ENCODE data around the gene NFIX. TPM values are rescaled to one million over a fixed set of nuclear protein-coding genes. Genes with fewer than 3 reads are reported as not detected.

The NFIX gene
- total and polyA plus RNA-seq, 9 of the 15 experiments (the other 6 are each of a cell fraction or from before 2014, with no cell fraction given): 0.28 to 26.8 (median 5.4) TPM

DNA sequence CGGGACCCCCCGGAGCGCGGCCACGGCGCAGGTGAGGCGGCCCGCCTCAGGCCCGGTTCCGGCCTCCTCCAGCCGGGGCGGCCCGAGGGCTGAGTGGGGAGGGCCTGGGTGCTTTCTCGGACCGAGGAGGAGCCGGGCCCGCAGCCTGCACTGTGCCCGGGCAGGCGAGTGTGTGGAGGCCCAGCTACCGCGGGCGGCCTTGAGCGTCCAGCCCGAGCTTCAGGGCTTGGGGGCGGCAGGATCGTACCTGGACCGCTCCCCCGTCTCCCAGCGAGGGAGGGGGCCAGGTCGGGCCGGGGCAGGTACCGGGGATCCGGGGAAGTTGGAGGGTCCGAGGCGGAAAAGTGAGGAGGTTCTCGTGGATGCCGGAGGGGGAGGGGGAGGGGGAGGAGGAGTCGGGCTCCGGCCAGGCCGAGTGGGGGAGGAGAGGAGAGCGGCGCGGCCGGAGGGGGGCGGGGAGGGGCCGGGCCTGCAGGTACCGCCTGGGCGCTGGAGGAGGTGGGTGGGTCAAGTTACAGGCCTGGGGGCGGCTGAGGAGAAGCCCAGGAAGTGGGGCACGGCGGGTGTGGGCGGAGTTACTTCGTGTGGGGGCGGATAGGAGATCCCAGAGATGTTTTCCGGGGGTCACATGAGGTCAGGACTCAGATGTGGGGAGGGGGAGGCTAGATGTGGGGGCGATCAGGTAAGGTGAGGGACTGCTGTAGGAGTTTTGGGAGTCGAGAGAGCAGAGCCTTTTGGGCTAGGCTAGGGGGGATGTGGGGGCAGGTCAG lies 123.3 kb downstream of the NFIX start (continued):
- TF ChIP-seq BDP1 (IDR thresholded peaks at IDR 0.05; ENCODE audit: insufficient read depth, insufficient read length) (no peak), HNRNPK (IDR thresholded peaks at IDR 0.05; ENCODE audit: low read depth, low read length, poor library complexity, severe bottlenecking) (no peak), ZNF444 (CRISPR knock-in tag; IDR thresholded peaks at IDR 0.05) (peak; percentile 61; the same call in 1 of the 2 replicates), KLF16 (IDR thresholded peaks at IDR 0.05) (peak; percentile 54; the same call in 1 of the 2 replicates), SMARCA4 (IDR thresholded peaks at IDR 0.05) (0 out of 2 replicates have a peak, but pooled peaks have one; percentile 40), POLR2A (conservative IDR thresholded peaks at IDR 0.05) (peak; percentile 44; the same call in 1 of the 2 replicates), EP300 (IDR thresholded peaks at IDR 0.05; ENCODE audit: low read length) (peak; percentile 34; the same call in 1 of the 2 replicates), ZSCAN29 (IDR thresholded peaks at IDR 0.05) (0 out of 2 replicates have a peak, but pooled peaks have one; percentile 24), ZEB2 (IDR thresholded peaks at IDR 0.05) (peak; percentile 55; the same call in 1 of the 2 replicates), POU5F1 (IDR thresholded peaks at IDR 0.05; ENCODE audit: borderline replicate concordance, low read depth, low read length, partially characterized antibody) (no peak), ZNF24 (IDR thresholded peaks at IDR 0.05) (no peak), TEAD4 (IDR thresholded peaks at IDR 0.05; ENCODE audit: low read length) (peak; percentile 15; the same call in 1 of the 2 replicates), TEAD4 (CRISPR knock-in tag; IDR thresholded peaks at IDR 0.05; ENCODE audit: borderline replicate concordance) (no peak), ZBED1 (IDR thresholded peaks at IDR 0.05) (no peak), CBFA2T3 (IDR thresholded peaks at IDR 0.05) (peak; percentile 38; the same call in 1 of the 2 replicates), ZBTB1 (CRISPR knock-in tag; IDR thresholded peaks at IDR 0.05; ENCODE audit: borderline replicate concordance, low read depth) (no peak), CTBP1 (IDR thresholded peaks at IDR 0.05; ENCODE audit: borderline replicate concordance) (no peak)
- TF ChIP-seq, protein P1, sequence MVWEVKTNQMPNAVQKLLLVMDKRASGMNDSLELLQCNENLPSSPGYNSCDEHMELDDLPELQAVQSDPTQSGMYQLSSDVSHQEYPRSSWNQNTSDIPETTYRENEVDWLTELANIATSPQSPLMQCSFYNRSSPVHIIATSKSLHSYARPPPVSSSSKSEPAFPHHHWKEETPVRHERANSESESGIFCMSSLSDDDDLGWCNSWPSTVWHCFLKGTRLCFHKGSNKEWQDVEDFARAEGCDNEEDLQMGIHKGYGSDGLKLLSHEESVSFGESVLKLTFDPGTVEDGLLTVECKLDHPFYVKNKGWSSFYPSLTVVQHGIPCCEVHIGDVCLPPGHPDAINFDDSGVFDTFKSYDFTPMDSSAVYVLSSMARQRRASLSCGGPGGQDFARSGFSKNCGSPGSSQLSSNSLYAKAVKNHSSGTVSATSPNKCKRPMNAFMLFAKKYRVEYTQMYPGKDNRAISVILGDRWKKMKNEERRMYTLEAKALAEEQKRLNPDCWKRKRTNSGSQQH (CRISPR knock-in tag; IDR thresholded peaks at IDR 0.05): peak; percentile 32; the same call in 1 of the 2 replicates
- TF ChIP-seq, protein P2, sequence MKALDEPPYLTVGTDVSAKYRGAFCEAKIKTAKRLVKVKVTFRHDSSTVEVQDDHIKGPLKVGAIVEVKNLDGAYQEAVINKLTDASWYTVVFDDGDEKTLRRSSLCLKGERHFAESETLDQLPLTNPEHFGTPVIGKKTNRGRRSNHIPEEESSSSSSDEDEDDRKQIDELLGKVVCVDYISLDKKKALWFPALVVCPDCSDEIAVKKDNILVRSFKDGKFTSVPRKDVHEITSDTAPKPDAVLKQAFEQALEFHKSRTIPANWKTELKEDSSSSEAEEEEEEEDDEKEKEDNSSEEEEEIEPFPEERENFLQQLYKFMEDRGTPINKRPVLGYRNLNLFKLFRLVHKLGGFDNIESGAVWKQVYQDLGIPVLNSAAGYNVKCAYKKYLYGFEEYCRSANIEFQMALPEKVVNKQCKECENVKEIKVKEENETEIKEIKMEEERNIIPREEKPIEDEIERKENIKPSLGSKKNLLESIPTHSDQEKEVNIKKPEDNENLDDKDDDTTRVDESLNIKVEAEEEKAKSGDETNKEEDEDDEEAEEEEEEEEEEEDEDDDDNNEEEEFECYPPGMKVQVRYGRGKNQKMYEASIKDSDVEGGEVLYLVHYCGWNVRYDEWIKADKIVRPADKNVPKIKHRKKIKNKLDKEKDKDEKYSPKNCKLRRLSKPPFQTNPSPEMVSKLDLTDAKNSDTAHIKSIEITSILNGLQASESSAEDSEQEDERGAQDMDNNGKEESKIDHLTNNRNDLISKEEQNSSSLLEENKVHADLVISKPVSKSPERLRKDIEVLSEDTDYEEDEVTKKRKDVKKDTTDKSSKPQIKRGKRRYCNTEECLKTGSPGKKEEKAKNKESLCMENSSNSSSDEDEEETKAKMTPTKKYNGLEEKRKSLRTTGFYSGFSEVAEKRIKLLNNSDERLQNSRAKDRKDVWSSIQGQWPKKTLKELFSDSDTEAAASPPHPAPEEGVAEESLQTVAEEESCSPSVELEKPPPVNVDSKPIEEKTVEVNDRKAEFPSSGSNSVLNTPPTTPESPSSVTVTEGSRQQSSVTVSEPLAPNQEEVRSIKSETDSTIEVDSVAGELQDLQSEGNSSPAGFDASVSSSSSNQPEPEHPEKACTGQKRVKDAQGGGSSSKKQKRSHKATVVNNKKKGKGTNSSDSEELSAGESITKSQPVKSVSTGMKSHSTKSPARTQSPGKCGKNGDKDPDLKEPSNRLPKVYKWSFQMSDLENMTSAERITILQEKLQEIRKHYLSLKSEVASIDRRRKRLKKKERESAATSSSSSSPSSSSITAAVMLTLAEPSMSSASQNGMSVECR (CRISPR knock-in tag; IDR thresholded peaks at IDR 0.05): no peak; the same call in 1 of the 2 replicates
- TF ChIP-seq, protein P3, sequence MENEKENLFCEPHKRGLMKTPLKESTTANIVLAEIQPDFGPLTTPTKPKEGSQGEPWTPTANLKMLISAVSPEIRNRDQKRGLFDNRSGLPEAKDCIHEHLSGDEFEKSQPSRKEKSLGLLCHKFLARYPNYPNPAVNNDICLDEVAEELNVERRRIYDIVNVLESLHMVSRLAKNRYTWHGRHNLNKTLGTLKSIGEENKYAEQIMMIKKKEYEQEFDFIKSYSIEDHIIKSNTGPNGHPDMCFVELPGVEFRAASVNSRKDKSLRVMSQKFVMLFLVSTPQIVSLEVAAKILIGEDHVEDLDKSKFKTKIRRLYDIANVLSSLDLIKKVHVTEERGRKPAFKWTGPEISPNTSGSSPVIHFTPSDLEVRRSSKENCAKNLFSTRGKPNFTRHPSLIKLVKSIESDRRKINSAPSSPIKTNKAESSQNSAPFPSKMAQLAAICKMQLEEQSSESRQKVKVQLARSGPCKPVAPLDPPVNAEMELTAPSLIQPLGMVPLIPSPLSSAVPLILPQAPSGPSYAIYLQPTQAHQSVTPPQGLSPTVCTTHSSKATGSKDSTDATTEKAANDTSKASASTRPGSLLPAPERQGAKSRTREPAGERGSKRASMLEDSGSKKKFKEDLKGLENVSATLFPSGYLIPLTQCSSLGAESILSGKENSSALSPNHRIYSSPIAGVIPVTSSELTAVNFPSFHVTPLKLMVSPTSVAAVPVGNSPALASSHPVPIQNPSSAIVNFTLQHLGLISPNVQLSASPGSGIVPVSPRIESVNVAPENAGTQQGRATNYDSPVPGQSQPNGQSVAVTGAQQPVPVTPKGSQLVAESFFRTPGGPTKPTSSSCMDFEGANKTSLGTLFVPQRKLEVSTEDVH (IDR thresholded peaks at IDR 0.05; ENCODE audit: low read depth, partially characterized antibody): no peak
